IMR-90 (cell line): Measurements from ENCODE around the gene SLC25A41. TPM values are rescaled to one million over a fixed set of nuclear protein-coding genes. Genes with fewer than 3 reads are reported as not detected.

Experiments
- ATAC-seq: fragments of 200-7000 bp; cut with Tn5 transposase; 2 replicates; pipeline ENCODE4 v1.9.1; 2020; ENCODE audit warnings: low read depth, mild to moderate bottlenecking, moderate library complexity
- BruUV-seq: library from RNA; stranded (reverse); fragments of 400-500 nt; replicated peaks from 2 replicates; lab custom pipeline; 2021; lab: Mats Ljungman, UMichigan
- CTCF ChIA-PET: fragments of 300-600 bp; formaldehyde crosslinking; extraction: SDS; loops from one replicate; lab custom pipeline; 2021; ENCODE audit warnings: antibody characterized with exemption; lab: Yijun Ruan, JAX
- POLR2A ChIA-PET: fragments of 300-600 bp; sonication (Branson Sonifier 250); formaldehyde crosslinking; loops from one replicate; lab custom pipeline; 2022; ENCODE audit warnings: antibody characterized with exemption; ENCODE audit not compliant: unreplicated experiment; lab: Charles Lee
- DNase-seq: peaks from one replicate; pipeline ENCODE4 v3.0.0; 2013
- H2AFZ ChIP-seq: replicated peaks from 2 replicates; pipeline ENCODE3; 2013; ENCODE audit warnings: low read length, mild to moderate bottlenecking; ENCODE audit not compliant: poor library complexity
- H2AK5ac ChIP-seq: 2 replicates; pipeline ENCODE4 v1.6.1; 2013; ENCODE audit warnings: low read depth, low read length, inconsistent platforms
- H2AK9ac ChIP-seq: replicated peaks from 2 replicates; pipeline ENCODE3; 2013; ENCODE audit warnings: mild to moderate bottlenecking, low read depth, low read length, moderate library complexity; ENCODE audit not compliant: poor library complexity
- H2BK120ac ChIP-seq: 2 replicates; pipeline ENCODE4 v1.6.1; 2013; ENCODE audit warnings: low read depth, low read length, inconsistent platforms
- H2BK15ac ChIP-seq: 3 replicates; pipeline ENCODE4 v1.6.1; 2013; ENCODE audit warnings: low read depth, low read length, inconsistent platforms
- H2BK20ac ChIP-seq: 2 replicates; pipeline ENCODE4 v1.6.1; 2013; ENCODE audit warnings: low read depth, mild to moderate bottlenecking, inconsistent platforms, low read length, moderate library complexity
- H2BK5ac ChIP-seq: 2 replicates; pipeline ENCODE4 v1.6.1; 2013; ENCODE audit warnings: mild to moderate bottlenecking, low read depth, low read length, inconsistent platforms; ENCODE audit not compliant: poor library complexity, severe bottlenecking
- H3K14ac ChIP-seq: replicated peaks from 2 replicates; pipeline ENCODE4 v1.6.1; 2013; ENCODE audit warnings: low read depth, low read length, inconsistent platforms
- H3K18ac ChIP-seq: 2 replicates; pipeline ENCODE4 v1.6.1; 2013; ENCODE audit warnings: low read depth, low read length, control low read depth
- H3K23ac ChIP-seq: 2 replicates; pipeline ENCODE4 v1.6.1; 2013; ENCODE audit warnings: low read depth, low read length, inconsistent platforms
- H3K27ac ChIP-seq: 2 replicates; pipeline ENCODE4 v1.5.1; 2013; ENCODE audit warnings: mild to moderate bottlenecking, control low read depth, low read length; ENCODE audit not compliant: insufficient read depth
- H3K27me3 ChIP-seq: 2 replicates; pipeline ENCODE4 v1.6.1; 2013; ENCODE audit warnings: low read length; ENCODE audit not compliant: control insufficient read depth, insufficient read depth
- H3K36me3 ChIP-seq: 2 replicates; pipeline ENCODE4 v1.6.1; 2013; ENCODE audit warnings: low read length, mixed read lengths; ENCODE audit not compliant: control insufficient read depth, insufficient read depth
- H3K4ac ChIP-seq: 2 replicates; pipeline ENCODE4 v1.6.1; 2013; ENCODE audit warnings: low read depth, low read length, inconsistent platforms
- H3K4me1 ChIP-seq: 2 replicates; pipeline ENCODE4 v1.6.1; 2013; ENCODE audit warnings: low read length, mixed read lengths; ENCODE audit not compliant: control insufficient read depth, insufficient read depth
- H3K4me2 ChIP-seq: 2 replicates; pipeline ENCODE4 v1.6.1; 2013; ENCODE audit warnings: low read depth, mild to moderate bottlenecking, control low read depth, low read length, moderate library complexity
- H3K4me3 ChIP-seq: 2 replicates; pipeline ENCODE4 v1.5.1; 2013; ENCODE audit warnings: low read depth, mild to moderate bottlenecking, control low read depth, low read length, moderate library complexity; ENCODE audit not compliant: insufficient read depth
- H3K56ac ChIP-seq: 2 replicates; pipeline ENCODE4 v1.6.1; 2013; ENCODE audit warnings: low read length, inconsistent platforms; ENCODE audit not compliant: insufficient read depth; ENCODE audit errors: extremely low read depth
- H3K79me1 ChIP-seq, 2 experiments: 2 replicates each; pipeline ENCODE4 v1.6.1; 2013; ENCODE audit warnings: low read length in 2 of 2, inconsistent platforms in 1 of 2, low read depth in 1 of 2
- H3K9ac ChIP-seq: 2 replicates; pipeline ENCODE4 v1.6.1; 2013; ENCODE audit warnings: low read depth, low read length, control low read depth
- H3K9me1 ChIP-seq: 2 replicates; pipeline ENCODE4 v1.6.1; 2013; ENCODE audit warnings: low read length, inconsistent platforms; ENCODE audit not compliant: insufficient read depth
- H3K9me3 ChIP-seq: 2 replicates; pipeline ENCODE4 v1.6.1; 2013; ENCODE audit warnings: low read length; ENCODE audit not compliant: control insufficient read depth, insufficient read depth
- H4K20me1 ChIP-seq: 2 replicates; pipeline ENCODE4 v1.6.1; 2013; ENCODE audit warnings: low read length, inconsistent platforms; ENCODE audit not compliant: insufficient read depth
- H4K5ac ChIP-seq: 2 replicates; pipeline ENCODE4 v1.6.1; 2013; ENCODE audit warnings: mild to moderate bottlenecking, low read depth, low read length, control low read depth
- H4K8ac ChIP-seq, 2 experiments: 2 replicates each; pipeline ENCODE4 v1.6.1; 2013; ENCODE audit warnings: low read depth in 2 of 2, low read length in 2 of 2, control low read depth in 1 of 2, inconsistent platforms in 1 of 2
- H4K91ac ChIP-seq: 2 replicates; pipeline ENCODE4 v1.6.1; 2013; ENCODE audit warnings: low read depth, low read length, inconsistent platforms; ENCODE audit not compliant: insufficient read depth
- BHLHE40 ChIP-seq: fragments of 150-350 bp; IDR thresholded peaks from 2 replicates; pipeline ENCODE4 v1.6.1; 2016; ENCODE audit warnings: mild to moderate bottlenecking, low read depth, low read length
- CEBPB ChIP-seq: IDR thresholded peaks from 2 replicates; pipeline ENCODE4 v1.6.1; 2012; ENCODE audit warnings: low read depth, low read length, improper control_type of control experiment
- ELK1 ChIP-seq: fragments of 150-350 bp; IDR thresholded peaks from 2 replicates; pipeline ENCODE4 v1.6.1; 2016; ENCODE audit warnings: low read depth, mild to moderate bottlenecking, low read length, moderate library complexity, borderline replicate concordance
- FOS ChIP-seq: fragments of 150-350 bp; IDR thresholded peaks from 2 replicates; pipeline ENCODE4 v1.6.1; 2016; ENCODE audit warnings: low read depth, low read length
- MAFK ChIP-seq: IDR thresholded peaks from 2 replicates; pipeline ENCODE4 v1.6.1; 2012; ENCODE audit warnings: low read depth, low read length, improper control_type of control experiment
- MXI1 ChIP-seq: IDR thresholded peaks from 2 replicates; pipeline ENCODE4 v1.6.1; 2012; ENCODE audit warnings: low read depth, mild to moderate bottlenecking, low read length, moderate library complexity, borderline replicate concordance
- NFE2L2 ChIP-seq: fragments of 150-350 bp; IDR thresholded peaks from 2 replicates; pipeline ENCODE4 v1.6.1; 2016; ENCODE audit warnings: low read depth, mild to moderate bottlenecking, low read length
- POLR2A ChIP-seq: IDR thresholded peaks from 2 replicates; pipeline ENCODE4 v1.6.1; 2012; ENCODE audit warnings: mild to moderate bottlenecking, low read depth, low read length
- RAD21 ChIP-seq: IDR thresholded peaks from 2 replicates; pipeline ENCODE4 v1.6.1; 2012; ENCODE audit warnings: low read length, improper control_type of control experiment
- RCOR1 ChIP-seq: IDR thresholded peaks from 2 replicates; pipeline ENCODE4 v1.6.1; 2012; ENCODE audit warnings: mild to moderate bottlenecking, low read length, improper control_type of control experiment; ENCODE audit not compliant: insufficient replicate concordance
- RFX5 ChIP-seq: IDR thresholded peaks from 2 replicates; pipeline ENCODE4 v1.8.0; 2012; ENCODE audit warnings: low read depth, mild to moderate bottlenecking, low read length, moderate library complexity
- SMC3 ChIP-seq: fragments of 150-350 bp; IDR thresholded peaks from 2 replicates; pipeline ENCODE4 v1.6.1; 2016; ENCODE audit warnings: low read depth, mild to moderate bottlenecking, antibody characterized with exemption, low read length, moderate library complexity
- USF2 ChIP-seq: fragments of 150-350 bp; IDR thresholded peaks from 2 replicates; pipeline ENCODE4 v1.6.1; 2017; ENCODE audit warnings: mild to moderate bottlenecking, antibody characterized with exemption, low read length, low read depth
- WGBS, 2 experiments: methylation state at CpG; one replicate each; pipeline versions ENCODE4 v1.1.5 to v1.1.7; 2013; ENCODE audit warnings: missing lambda C conversion rate in 2 of 2; ENCODE audit not compliant: insufficient read length in 1 of 2; ENCODE audit errors: extremely low coverage in 2 of 2; 5-methylcytosine and 5-hydroxymethylcytosine counted together
- dilution Hi-C: fragments of 300-500 bp; cut with HindIII; formaldehyde crosslinking; loops from one replicate; pipeline ENCODE4 v1.14.3; 2018; ENCODE audit warnings: low sequenced_read_pairs; ENCODE audit not compliant: unreplicated experiment
- in situ Hi-C: fragments of 300-500 bp; cut with MboI; formaldehyde crosslinking; loops from 3 replicates; pipeline ENCODE4 v1.14.3; 2019; ENCODE audit warnings: low sequenced_read_pairs, inconsistent platforms, mixed read lengths
- intact Hi-C: fragments of 100-400 bp; cut with micrococcal nuclease; formaldehyde crosslinking; loops from 2 replicates; pipeline ENCODE4 v1.10.0; 2022
- polyA plus RNA-seq, 3 experiments: library from polyadenylated mRNA; depleted of rRNA; stranded (reverse); fragments of >200 nt; gene quantifications; 2 replicates each; pipeline ENCODE4 v1.2.3, GENCODE V29; 2012; ENCODE audit warnings: low replicate concordance in 1 of 3
- total RNA-seq: library from RNA; depleted of rRNA; stranded (reverse); fragments of >200 nt; gene quantifications from 2 replicates; pipeline ENCODE4 v1.2.3, GENCODE V29; 2012

The SLC25A41 gene
- total and polyA plus RNA-seq, 2 of the 4 experiments (the other 2 are of a cell fraction), result not detected

GRCh38 chr19:6440905-6441304 is 7.3 kb upstream of the SLC25A41 start:
- H3K9me3 ChIP-seq, result no peaks in the 10 kb centered on the region; the same call in 1 of the 2 replicates
- POLR2A ChIA-PET, result no interaction called here
- ATAC-seq (no peak), DNase-seq (no peak)
- dilution Hi-C loops (no loop called here), in situ Hi-C loops (no loop called here), intact Hi-C loops (no loop called here)
- no peak overlapping the region for H3K27ac ChIP-seq
- no peak overlapping the region for H2BK120ac ChIP-seq
- H3K14ac ChIP-seq, result no peak overlapping the region
- 83% methylated on average over 1 of the region's 3 CpGs; no CpG with 5 or more reads in 1 of the 2 experiments for WGBS, 2 experiments
- CTCF ChIA-PET, result no interaction called here
- H3K4ac ChIP-seq, result no peak overlapping the region
- no peak overlapping the region for H3K23ac ChIP-seq
- H2BK15ac ChIP-seq, result no peak overlapping the region
- no peak overlapping the region for H2BK5ac ChIP-seq
- no peak overlapping the region for H2AK9ac ChIP-seq
- H4K91ac ChIP-seq, result no peak overlapping the region
- TF ChIP-seq MAFK (no peak), NFE2L2 (no peak), CEBPB (no peak), POLR2A (no peak), ELK1 (no peak), FOS (no peak), MXI1 (no peak), RCOR1 (no peak), USF2 (no peak), RAD21 (no peak), SMC3 (no peak), BHLHE40 (no peak), RFX5 (no peak)
- no peaks in the 10 kb centered on the region for H3K27me3 ChIP-seq
- no peak overlapping the region for H4K8ac ChIP-seq
- H3K18ac ChIP-seq, result no peak overlapping the region
- no peak overlapping the region for H3K4me3 ChIP-seq
- H2AFZ ChIP-seq, result no peak overlapping the region
- H3K4me2 ChIP-seq, result no peak overlapping the region
- H3K4me1 ChIP-seq, result no peaks in the 10 kb centered on the region
- no peaks in the 10 kb centered on the region for H4K20me1 ChIP-seq
- no peak overlapping the region for H2BK20ac ChIP-seq
- H3K36me3 ChIP-seq, result no peaks in the 10 kb centered on the region
- no TSS peak for BruUV-seq
- no peak overlapping the region for H4K5ac ChIP-seq
- H3K9ac ChIP-seq, result no peak overlapping the region
- no peak overlapping the region for H3K56ac ChIP-seq
- H3K9me1 ChIP-seq, result no peaks in the 10 kb centered on the region
- H2AK5ac ChIP-seq, result no peak overlapping the region
- no peaks in the 10 kb centered on the region for H3K79me1 ChIP-seq
